Measurements from ENCODE around the gene RIMS3. TPM values are rescaled to one million over a fixed set of nuclear protein-coding genes. Genes with fewer than 3 reads are reported as not detected.

RIMS3 gene
- total RNA-seq, 1 donor from 2014 or later = 43.9 TPM

DNA sequence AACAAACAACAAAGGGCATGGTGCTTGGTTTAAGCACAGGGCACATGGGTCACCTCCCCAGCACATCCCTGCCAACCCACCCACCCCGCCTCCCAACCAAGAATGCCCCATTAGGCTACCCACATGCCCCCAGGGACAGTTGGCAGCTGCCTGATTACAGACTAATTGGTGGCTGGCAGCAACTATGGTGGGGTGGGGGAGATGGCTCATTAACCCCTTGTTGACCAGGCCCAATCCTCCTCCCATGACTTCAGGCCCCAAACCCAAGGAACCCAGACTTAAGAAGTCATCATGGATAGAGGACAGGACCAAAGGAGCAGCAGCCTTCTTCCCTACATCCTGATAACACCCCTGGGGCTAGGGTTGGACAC lies 1.3 kb downstream of the RIMS3 start:
- TF ChIP-seq, protein P1, sequence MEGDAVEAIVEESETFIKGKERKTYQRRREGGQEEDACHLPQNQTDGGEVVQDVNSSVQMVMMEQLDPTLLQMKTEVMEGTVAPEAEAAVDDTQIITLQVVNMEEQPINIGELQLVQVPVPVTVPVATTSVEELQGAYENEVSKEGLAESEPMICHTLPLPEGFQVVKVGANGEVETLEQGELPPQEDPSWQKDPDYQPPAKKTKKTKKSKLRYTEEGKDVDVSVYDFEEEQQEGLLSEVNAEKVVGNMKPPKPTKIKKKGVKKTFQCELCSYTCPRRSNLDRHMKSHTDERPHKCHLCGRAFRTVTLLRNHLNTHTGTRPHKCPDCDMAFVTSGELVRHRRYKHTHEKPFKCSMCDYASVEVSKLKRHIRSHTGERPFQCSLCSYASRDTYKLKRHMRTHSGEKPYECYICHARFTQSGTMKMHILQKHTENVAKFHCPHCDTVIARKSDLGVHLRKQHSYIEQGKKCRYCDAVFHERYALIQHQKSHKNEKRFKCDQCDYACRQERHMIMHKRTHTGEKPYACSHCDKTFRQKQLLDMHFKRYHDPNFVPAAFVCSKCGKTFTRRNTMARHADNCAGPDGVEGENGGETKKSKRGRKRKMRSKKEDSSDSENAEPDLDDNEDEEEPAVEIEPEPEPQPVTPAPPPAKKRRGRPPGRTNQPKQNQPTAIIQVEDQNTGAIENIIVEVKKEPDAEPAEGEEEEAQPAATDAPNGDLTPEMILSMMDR (IDR thresholded peaks at IDR 0.05) = no peak
- intact Hi-C loops (cut with DNase I) = no loop called here
- peak overlapping the region in 1 of 2 donors; percentile 96 for H3K4me3 ChIP-seq

DNA sequence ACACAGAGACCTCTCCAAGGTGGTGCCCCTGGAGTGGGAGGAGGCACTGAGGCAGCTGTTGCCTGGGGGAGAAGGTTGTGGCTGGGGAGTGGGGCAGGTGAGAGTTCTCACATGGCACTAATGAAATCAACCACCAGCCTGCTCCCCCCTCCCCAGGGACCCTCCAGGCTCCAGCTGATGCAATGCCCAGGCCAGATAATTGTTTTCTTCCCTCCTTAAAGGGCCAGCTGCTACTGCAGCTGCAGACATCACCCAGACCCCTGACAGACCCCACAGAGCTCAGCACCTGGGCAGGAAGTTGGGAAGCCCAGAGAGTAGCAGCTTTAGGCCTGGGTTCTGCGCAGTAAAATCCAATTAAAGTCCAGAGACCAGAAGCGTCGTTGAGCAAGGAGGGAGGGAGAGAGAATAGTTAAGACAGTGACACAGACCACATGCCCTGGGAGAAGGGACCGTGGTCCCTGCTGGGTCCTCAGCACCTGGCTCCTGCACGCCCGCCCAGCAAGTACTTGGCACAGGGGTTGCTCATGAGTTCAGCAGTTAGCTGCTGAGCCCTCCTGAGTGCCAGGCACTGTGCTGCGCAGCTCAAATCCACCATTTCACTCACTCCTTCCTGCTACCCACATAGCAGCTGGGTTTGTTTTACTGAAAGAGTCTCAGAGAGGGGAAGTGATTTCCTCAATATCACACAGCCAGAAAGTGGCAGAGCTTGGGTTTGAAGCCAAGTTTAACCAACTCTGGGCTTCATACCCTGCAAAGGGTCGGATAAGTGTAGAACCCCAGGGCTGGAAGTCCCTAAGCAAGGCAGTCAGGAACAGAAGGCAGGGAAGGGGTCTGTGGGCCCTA lies 1.9 kb downstream of the RIMS3 start:
- Histone ChIP-seq H3K27me3 (no peaks in the 10 kb centered on the region), H3K9me3 (no peaks in the 10 kb centered on the region), H3K4me1 (peaks cover 4 to 22% of the 10 kb centered on the region in 2 donors), H3K27ac (peak overlapping the region; percentile 77 to 86), H3K36me3 (no peaks in the 10 kb centered on the region), H3K4me3 (no peak overlapping the region)
- intact Hi-C loops (cut with DNase I) = no loop called here
- no peak for DNase-seq (ENCODE audit: low spot score in 2 of 2)
- TF ChIP-seq, protein P1 (IDR thresholded peaks at IDR 0.05) = no peak

More for the DNA sequence above, 1.3 kb downstream of the RIMS3 start:
- DNase-seq (ENCODE audit: low spot score in 2 of 2) = no peak
- Histone ChIP-seq H3K4me1 (peaks cover 4 to 22% of the 10 kb centered on the region in 2 donors), H3K36me3 (no peaks in the 10 kb centered on the region), H3K9me3 (no peaks in the 10 kb centered on the region), H3K27me3 (no peaks in the 10 kb centered on the region), H3K27ac (peak overlapping the region; percentile 77 to 86)

DNA sequence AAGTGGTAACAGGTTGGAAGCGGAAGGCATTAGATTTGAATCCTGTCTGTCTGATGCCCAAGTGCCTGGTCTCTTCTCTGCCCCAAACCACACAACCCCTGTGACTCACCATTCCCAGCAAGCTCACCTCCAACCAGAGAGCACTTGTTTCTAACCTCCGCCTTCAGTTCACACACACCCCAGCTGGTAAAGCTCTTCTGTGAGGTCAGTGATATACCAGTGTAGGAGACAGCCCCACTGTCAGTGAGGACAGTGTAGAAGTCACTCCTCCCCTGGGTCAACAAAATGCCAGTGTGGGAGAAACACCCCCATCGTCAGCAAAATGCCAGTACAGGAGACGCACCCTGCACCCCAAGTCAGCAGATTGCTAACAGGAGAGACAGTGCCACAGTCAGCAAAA lies 2.6 kb downstream of the RIMS3 start:
- Histone ChIP-seq H3K4me3 (no peak overlapping the region), H3K36me3 (no peaks in the 10 kb centered on the region), H3K9me3 (no peaks in the 10 kb centered on the region), H3K27ac (peak overlapping the region; percentile 77 to 86), H3K4me1 (peaks cover 4 to 22% of the 10 kb centered on the region in 2 donors), H3K27me3 (no peaks in the 10 kb centered on the region)
- intact Hi-C loops (cut with DNase I) = no loop called here
- no peak for DNase-seq (ENCODE audit: low spot score in 2 of 2)
- TF ChIP-seq, protein P1 (IDR thresholded peaks at IDR 0.05) = no peak

DNA sequence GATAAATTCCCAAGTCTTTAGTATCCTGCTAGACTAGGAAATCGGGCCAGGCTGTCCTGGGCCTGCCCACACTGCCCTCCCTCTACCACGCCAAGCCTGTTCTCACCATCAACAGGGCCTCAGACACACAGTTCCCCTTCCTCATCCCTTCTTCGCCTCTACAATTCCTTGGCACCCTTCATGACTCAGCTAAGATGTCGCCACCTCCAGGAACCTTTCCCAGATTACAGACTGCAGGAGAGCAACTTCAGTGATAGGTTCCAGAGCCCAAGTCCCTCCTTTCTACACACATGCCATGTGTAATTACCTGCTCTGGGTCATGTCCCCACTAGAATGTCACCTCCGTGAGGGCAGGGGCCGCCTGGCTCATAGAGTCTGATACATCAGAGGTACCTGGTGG lies 3.3 kb downstream of the RIMS3 start:
- intact Hi-C loops (cut with DNase I) = no loop called here
- Histone ChIP-seq H3K27me3 (no peaks in the 10 kb centered on the region), H3K4me3 (no peak overlapping the region), H3K36me3 (no peaks in the 10 kb centered on the region), H3K27ac (peak overlapping the region; percentile 77 to 86), H3K9me3 (no peaks in the 10 kb centered on the region), H3K4me1 (peaks cover 4 to 22% of the 10 kb centered on the region in 2 donors)
- no peak for DNase-seq (ENCODE audit: low spot score in 2 of 2)
- TF ChIP-seq, protein P1 (IDR thresholded peaks at IDR 0.05) = no peak

DNA sequence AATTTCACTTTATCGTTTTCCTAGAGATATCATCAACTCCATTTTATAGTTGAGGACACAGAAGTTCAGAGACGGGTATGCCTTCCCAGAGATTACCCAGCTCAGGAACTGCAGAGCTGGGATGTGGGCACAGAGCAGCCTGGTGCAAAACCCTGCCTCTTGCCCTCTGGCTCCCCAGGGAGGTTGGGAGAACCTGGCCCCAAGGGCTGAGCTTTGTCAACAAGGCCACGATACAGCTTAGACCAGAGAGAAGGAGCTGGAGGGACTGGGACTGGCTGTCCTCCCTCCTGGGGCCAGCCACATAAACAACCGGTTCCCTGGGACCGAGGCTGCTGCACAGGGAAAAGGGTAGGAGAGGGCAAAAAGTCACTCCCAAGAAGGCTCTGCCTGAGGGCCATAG lies 3.8 kb downstream of the RIMS3 start:
- Histone ChIP-seq H3K27me3 (no peaks in the 10 kb centered on the region), H3K4me1 (peaks cover 4 to 22% of the 10 kb centered on the region in 2 donors), H3K36me3 (no peaks in the 10 kb centered on the region), H3K9me3 (no peaks in the 10 kb centered on the region), H3K4me3 (no peak overlapping the region), H3K27ac (peak overlapping the region; percentile 77 to 86)
- DNase-seq (ENCODE audit: low spot score in 2 of 2) = no peak
- TF ChIP-seq, protein P1 (IDR thresholded peaks at IDR 0.05) = no peak
- intact Hi-C loops (cut with DNase I) = no loop called here

All from ascending aorta (tissue), 2 donors.